GM21723 (cell line): Measurements from ENCODE around the gene ANO2.
A peak's percentile ranks its signal among the peaks of the same experiment; 100 is the strongest.

Source experiments
- ATAC-seq: cut with Tn5 transposase; IDR thresholded peaks from one replicate; pipeline ENCODE4 v1.9.1; 2021; ENCODE audit warnings: mild to moderate bottlenecking, moderate library complexity; ENCODE audit not compliant: unreplicated experiment

The ANO2 gene

DNA sequence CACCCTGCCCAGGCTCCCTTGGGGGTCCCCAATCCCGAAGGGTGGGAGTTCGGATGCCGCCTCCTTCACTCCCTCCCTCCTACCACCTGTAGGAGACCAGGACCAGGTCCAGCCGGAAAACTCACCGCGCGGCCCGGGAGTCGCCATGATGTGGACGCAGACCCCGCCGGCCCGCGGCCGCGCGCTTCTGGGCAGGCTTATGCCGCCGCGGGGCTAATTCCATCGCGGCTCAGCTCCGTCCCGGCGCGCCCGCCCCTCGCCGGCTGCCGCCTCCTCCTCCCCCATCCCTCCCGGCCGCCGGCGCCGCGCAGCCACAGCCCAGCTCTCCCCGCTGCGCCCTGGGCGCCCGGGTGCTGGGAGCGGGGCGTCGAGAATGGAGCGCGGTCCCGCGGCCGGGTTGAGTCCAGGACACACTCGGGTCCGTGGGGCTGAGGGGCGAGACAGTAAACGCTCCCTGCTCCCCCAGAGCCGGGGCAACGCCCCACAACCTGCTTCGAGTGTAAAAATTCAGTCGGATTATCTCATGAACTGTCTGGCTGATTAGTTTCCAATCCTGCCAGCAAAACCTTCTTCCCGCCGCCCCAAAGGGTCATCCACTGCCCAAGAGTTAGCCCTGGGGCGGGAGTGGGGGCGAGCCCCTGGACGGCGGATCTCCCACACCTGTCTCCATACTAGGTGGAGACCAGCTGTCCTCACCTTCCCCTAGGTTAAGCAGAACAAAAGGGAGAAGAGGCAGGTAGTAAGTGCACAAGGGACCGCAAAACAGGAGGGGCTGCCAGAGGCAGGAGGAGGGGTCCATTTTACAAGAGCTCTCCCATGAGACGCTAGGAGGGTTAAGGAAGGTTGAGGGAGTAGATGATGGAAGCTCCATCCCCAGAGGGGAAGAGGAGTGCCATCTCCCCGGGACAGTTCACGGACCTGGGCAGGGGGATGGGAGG lies at the start of gene ANO2:
ANO2 (minus strand) TSS at position 189 of the 938 bp plus-strand sequence; CDS start at position 147, 42 bp downstream.
- no peak for ATAC-seq

DNA sequence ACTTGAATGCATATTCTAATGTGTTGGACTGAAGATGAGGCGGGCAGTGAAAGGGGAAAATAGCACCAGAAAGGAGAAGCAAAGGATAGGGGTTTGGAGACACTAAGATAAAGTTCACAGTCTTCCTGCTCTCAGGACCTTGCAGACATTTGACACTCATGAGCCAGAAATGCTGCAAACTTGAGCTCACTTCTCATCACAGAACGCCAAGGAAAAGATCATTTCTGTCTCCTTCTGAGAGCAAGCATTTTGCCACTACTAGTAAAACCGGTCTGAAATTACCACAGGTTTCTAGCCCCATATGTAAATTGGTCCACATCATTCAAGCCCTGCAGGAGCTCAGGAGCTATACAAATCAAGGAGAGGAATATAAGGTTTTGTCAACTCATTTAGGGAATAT lies 44.6 kb upstream of the ANO2 start:
- no peak for ATAC-seq

DNA sequence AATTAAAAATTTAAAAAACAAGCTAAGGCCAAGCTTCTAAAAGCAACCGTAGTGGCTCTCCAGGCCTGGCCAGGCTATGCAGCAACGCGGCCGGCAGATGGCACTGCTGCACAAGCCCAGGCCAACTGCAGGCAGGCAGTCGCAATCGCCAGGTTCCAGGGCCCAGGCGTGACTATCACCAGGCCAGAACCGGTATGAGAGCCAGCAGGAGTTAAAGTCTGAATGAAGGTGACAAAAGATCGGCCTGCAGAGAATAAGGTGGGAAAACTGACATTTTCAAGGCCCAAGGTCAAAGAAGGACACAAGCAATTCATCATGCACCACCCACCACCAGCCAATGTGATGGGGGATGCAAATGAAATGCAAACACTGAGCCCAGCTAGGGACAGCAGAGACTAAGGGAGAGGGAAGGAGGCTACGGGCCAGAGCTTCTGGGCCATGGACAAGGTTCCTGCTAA lies 43.6 kb upstream of the ANO2 start:
- ATAC-seq: peak; percentile 73

DNA sequence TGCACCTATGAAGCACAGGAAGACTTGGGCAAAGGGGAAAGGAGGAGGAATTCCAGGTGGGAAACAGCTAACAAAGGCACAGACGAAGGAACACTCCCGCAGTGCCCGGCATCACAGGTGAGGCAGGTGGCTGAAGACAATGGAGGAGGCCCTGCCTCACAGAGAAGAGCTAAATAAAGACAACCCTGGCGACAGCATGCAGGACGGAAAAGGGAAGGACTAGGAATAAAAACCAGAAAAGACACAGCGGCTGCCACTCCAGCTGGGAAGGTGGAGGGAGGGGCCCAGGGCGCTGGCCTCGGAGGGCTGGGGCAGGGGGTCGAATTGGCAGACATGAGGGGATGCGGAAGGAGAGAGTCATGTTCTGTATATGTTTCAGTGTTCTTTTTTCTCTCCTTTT lies 43.0 kb upstream of the ANO2 start:
- ATAC-seq: no peak

DNA sequence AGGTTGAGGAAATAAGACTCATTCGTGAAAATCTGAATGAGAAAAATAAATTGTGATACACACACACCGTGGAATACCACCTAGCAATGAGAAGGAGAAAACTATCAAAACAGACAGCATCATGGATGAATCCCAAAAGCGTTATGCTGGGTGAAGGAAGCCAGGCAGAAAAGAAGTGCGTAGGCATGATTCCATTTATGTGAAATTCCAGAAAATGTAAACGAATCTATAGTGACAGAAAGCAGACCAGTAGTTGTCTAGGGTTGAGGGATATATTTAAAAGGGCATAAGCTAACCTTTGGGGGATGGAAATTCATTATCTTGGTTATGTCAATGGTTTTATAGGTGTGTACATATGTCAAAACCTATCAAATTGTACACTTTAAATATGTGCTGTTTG lies 42.5 kb upstream of the ANO2 start:
- ATAC-seq: no peak

DNA sequence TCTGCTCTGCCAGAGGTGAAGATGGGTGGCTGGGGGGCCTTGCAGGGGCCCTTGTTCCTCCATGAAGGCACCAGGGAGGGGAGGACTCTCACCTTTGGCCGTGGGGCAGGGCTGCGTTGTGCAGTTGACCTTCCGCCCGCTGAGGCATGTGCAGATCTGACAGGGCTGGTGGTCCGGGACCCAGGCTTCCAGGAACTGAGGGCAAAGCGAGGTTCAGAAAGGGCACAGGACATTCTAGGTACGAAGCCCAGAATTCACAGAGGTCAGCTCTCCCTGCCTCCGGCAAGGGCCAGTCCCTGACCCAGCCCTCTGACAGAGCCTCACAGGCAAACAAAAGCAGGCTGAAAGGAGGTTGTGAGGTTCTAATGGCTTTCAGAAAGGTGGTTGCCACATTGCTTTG lies 40.4 kb upstream of the ANO2 start:
- no peak for ATAC-seq

DNA sequence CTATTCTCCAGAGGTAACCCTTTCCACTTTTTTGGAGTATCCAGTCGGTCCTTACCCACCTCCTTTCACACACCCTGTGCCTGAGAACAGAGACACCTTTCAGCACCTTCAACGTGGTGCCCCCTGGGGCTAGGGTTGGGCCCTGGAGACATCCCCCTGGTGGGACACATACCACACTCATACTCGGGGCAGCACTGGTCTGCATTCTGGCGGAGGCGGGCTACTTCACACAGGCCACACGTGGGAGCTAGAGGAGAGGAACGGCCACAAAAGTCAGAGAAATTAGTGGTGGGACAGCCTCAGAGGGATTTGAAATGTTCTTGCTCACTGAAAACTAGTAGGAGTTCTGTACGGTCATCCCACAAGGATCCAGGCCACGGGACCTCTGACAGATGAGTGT lies 39.8 kb upstream of the ANO2 start:
- ATAC-seq: no peak

DNA sequence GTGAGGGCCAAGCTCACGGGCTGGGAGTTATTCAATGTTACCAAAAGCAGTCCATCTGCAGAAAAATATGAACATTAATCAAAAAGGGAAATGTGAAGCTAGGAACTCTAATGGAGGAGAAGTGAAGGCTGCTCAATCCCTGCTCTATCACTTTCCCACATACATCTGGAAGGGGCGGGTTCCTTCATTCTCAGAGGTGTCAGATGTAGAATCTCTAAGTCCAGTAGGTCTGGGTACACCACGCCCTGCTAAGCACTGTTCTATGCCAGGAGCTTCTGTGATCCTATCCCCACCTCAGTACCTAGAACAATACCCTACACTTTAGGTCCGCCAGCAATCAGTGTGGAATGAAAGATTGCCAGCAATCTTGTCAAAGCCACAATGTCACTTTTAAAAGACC lies 37.0 kb upstream of the ANO2 start:
- ATAC-seq: no peak

DNA sequence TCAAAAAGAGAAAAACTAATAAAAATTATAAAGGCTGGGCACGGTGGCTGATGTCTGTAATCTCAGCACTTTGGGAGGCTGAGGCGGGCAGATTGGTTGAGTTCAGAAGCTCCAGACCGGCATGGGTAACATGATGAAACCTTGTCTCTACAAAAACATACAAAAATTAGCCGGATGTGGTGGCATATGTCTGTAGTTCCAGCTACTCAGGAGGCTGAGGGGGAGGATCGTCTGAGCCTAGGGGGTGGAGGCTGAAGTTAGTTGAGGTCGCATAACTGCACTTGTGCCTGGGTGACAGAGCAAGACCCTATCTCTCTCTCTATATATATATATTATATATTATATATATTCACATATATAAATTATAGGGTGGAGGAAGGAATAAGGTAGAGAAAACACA lies 32.5 kb upstream of the ANO2 start:
- no peak for ATAC-seq

DNA sequence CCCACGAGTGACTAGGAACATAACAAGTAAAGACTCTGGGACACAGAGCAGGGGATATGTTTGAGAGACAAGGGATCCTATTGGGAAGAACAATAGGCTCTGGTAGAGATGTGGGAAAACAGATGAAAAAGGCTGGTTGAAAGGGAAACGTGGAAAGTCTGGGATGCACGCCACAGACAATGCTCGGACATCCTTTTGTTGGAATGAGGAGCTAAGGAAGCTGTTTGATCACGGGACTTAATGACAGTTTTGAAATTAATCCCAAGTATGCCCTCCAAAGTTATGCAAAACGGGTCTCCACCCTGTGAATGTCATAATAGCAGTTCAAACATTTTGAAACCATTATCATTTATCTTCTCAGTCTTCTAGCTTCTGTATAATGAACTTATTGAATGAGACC lies 31.7 kb upstream of the ANO2 start:
- ATAC-seq: no peak

DNA sequence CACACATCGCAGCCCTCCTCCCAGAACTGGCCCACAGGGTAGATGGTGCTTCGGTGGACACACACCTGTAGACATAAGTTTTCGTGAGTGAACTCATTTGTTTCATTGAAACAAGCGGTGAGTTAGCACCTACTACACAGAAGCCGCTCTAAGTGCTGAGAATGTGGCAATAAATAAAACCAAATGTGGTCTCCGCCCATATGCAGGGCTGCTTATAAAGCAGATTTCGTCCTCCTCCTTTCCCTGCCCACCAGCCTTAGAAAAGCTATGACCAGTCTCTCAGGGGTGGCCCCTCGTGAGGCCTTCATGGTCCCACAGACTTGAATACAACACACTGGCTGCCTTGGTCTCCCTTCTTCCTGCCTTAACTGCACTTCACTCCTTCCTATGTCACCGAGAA lies 31.1 kb upstream of the ANO2 start:
- no peak for ATAC-seq

DNA sequence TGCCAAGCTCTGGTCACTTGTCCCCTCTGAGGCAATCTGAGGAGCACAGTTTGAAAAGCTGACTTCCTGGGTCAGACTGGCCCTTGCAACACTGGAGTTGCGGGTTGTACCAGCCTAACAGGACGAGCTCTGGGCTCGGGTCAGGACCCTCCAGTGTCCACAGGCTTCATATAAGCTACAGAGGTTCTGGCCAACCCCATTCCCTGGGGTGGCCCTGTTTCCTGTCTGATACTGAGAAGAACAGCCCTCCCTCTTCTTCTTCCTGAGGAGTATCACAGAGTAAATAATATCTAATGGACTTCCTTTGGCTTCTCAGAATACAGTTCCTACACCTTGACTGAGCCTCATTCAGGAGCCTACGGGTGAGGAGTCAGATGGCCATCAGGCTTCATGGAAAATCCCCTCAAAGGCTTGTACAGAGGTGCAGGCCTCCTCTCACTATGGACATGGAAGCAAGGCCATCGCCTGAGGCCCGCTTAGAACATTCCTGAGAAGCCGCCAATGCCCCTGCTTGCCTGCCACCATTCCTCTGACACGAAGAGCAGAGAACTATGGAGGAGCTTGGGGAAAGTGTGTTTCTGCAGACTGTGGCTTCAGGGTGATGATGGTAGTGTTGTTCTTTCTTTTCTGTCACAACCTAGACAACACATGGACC lies 28.5 kb upstream of the ANO2 start:
- no peak for ATAC-seq

DNA sequence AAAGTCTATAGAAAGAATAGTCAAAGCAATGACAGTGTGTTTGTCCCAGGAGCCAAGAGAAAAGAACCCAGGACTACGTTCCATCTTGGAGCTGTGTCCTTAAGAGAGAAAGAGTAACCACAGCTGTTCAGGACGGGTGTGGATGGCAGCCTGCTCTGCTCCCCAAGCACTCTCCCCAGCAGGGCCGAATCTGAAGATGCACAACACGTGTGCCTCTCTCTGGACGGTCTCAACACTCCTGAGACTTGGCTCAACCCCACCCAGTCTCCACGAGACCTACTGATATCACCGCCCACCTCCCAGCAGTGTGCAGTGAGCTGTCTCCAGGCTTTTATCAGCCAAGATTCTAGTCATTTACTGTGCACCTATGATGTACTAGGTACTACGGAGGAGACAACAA lies 27.3 kb upstream of the ANO2 start:
- no peak for ATAC-seq

DNA sequence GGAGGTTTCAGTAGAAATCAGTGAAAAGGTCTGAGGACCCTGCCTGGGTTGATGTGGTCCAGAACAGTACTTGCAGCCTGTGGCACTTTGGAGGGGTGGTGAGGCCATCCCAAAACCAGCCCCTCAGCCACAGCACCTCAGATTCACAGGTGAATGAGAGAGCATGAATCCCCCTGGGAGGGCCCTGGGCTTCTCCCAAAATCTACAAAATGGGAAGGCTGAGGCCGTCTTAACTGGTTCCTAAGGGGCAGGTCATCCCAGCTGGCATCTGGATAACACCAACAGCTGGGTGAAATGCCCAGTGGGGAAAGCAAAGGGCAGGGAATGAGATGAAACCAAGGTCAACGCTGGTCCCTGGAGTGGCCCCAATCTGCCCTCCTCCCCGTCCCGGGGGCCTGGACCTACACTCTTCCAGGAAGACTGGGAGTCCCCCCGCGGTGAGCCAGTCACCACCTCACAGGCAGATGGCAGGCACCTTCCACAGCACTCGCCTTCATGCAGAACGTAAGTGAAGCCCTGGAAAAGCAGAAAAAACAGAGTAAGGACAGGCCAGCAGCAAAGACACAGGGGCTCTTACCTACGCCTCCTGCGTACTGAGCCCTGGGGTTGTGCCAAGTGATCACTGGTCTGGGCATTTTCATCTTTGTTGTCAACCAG lies 26.3 kb upstream of the ANO2 start:
- no peak for ATAC-seq

DNA sequence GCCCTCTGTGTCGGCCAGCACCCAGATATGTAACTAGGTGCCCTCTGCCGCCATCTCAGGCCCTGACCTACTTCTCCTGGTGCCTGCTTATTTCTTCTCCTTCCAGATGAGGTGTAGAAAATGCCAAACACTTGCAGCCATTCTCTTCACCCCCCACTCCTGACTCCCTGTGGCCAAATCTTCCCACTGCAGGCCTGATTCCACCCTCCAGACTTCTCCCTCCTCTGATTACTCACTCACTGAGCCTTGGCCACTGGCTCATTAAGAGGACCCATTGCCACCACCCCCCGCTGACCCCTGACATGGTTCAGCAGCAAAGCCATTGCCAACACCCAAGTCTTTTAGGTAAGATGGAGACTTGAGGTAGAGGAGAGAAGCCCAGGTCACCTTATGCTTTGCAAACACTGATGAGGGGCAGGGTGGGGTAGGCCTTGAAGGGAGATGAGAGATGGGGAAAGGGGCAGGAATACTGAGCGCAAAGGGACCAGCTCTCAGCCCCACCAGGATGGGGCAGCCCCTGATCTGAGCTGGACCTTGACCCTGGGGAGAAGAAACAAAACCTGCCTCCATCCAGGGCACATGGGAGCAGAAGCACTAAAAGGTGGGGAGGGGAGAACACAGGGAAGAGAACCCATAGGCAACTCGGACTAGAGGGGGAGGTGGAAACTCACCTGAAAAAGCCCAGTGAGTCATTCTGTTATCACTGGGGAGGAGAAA lies 25.1 kb upstream of the ANO2 start:
- ATAC-seq: no peak

DNA sequence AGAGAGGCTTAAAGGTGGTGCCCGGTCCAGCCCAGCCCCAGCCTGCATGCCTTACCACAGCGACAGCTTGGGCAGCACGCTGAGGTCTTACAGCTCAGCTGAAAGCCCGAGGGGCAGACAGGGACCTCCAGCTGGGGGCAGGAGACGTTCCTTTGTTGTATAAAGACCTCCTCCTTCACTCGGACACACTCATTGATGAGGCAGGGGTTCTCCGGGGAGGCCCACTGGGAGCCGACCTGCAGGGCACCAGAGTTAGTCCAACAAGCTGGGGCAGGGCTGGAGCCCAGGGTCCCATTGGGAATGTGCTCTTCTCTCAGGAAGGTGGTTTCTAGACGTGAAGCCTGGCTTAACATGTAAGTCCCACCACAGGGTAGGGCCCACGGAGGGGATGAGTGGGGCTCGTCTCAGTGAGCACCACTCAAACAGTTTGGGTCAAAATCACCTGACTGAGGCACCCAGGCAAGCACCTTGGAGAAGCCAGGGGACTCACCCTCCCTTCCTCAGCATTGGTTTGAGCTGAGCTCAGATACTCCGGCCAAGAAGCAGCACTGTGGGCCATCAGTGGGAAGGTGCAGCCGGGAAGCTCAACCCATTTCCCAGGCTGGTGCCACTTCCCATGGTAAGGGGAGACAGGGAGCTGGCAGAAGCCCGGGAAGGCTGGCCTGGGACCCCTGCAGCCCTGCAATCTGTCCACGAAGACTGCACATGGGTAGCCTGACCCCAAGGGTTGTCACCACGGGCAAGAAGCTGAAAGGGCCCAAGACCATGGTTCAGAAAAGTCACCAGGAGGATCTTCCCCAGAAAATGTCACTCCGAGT lies 24.3 kb upstream of the ANO2 start:
- no peak for ATAC-seq

DNA sequence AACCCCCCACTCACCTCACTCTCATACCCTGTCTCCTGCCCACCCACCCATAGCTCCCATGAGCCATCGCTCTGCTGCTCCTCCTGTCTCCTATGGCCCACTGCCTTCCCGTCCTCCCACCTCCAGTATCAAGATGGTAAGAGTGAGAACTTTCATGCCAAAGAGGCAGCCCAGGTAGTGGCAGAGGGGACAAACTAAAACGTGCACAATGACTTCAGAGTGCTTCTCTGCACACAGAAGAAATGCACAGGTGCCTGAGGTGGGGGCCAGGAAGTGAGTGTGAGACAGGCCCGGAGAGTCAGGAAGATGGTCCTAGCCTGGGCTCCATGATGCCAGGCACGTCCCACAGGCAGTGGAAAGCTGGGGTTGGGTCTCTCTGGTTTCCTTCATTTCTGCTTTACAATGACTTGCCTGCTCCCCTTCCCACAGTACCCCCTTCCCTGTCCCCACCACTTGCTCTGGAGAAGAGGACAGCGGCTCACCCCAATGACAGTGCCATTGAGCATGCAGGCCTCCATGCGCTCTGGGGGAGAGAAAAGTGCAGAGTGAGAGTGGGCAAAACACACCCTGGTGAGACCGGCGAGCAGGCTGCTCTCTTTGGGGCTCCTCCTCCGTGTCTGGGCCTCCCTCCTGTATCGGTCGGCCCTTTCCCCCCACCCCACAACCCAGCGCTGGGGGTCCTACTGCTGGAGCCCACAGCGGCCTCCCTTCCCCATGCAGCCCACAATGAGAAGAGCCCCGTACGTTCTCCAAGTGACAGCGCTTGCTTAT lies 22.8 kb upstream of the ANO2 start:
- ATAC-seq: no peak

DNA sequence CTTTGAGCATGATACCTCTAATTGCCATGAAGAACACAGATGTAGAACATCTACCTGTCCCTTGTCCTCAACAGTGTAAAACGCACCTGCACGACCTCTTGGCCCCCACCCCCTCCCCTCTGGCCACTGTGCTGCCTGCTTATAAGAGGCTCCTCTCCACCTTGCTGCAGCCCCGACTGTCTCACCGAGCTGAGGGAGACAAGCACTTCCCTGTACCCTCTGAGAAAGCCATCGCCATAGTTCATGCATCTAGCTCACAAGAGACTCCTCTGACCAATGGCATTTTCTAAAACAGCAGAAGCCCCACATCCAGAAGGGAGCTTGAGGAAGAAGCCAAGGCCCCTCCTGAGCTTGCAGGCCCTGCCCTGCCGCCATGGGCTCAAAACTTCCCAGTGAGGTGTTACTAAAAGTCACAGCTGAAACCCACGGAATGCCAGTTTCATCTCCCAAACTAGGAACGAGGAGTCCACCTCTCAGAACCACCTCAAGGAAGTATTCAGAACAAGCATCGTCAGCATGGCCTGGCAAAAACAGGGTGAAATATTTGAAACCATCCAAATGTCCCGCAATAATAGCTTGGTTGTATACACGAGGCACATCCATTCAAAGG lies 21.5 kb upstream of the ANO2 start:
- ATAC-seq: no peak

DNA sequence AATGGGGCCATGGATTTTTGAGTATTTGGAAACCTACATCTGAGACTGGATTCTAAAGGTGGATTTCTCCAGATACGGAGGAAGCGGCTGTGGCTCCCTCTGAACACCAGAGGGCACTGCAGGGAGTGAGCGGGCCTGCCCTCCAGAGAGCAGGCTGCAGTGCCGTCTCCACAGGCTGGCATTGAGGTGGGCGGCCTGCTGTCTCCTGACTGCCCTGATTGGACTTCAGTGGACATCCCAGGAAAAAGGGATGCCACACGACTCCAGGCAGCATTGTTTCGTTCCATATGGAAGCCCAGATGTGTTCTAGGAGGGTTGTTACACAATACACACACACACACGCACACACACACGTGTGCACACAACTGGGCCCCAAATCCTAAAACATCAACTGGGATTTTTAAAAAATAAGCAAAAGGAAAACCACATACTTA lies 20.9 kb upstream of the ANO2 start:
- ATAC-seq: no peak
